DND-41 (cell line): ENCODE data around the gene STK4.

Experiments used
- ATAC-seq: fragments of 200-7000 bp; cut with Tn5 transposase; 3 replicates; pipeline ENCODE4 v1.9.1; 2021; ENCODE audit warnings: low read depth; ENCODE audit not compliant: insufficient read depth
- DNase-seq: peaks from one replicate; pipeline ENCODE4 v3.0.0-alpha.2; 2020
- H2AFZ ChIP-seq: 2 replicates; pipeline ENCODE4 v1.6.0; 2012; ENCODE audit warnings: low read depth, low read length
- H3K27ac ChIP-seq: 2 replicates; pipeline ENCODE4 v1.5.1; 2012; ENCODE audit warnings: low read length, inconsistent platforms
- H3K27me3 ChIP-seq: fragments of 200-600 bp; sonication (generic); 2 replicates; pipeline ENCODE4 v1.6.0; 2012; ENCODE audit warnings: low read length, mild to moderate bottlenecking, inconsistent platforms; ENCODE audit not compliant: insufficient read depth, poor library complexity
- H3K36me3 ChIP-seq: 2 replicates; pipeline ENCODE4 v1.5.1; 2012; ENCODE audit warnings: low read length, inconsistent platforms; ENCODE audit not compliant: insufficient read depth
- H3K4me1 ChIP-seq: 2 replicates; pipeline ENCODE4 v1.5.1; 2012; ENCODE audit warnings: mild to moderate bottlenecking, low read length; ENCODE audit not compliant: insufficient read depth
- H3K4me2 ChIP-seq: 2 replicates; pipeline ENCODE4 v1.6.0; 2012; ENCODE audit warnings: mild to moderate bottlenecking, moderate library complexity, low read length, inconsistent platforms; ENCODE audit not compliant: insufficient read depth
- H3K4me3 ChIP-seq, 2 experiments: fragments of 200-600 bp in 1 of 2; shearing (Covaris generic) in 1 of 2; 2 replicates each; pipeline ENCODE4 v1.5.1; 2012 to 2016; ENCODE audit warnings: inconsistent platforms in 2 of 2, low read length in 2 of 2, mild to moderate bottlenecking in 2 of 2, low read depth in 1 of 2, moderate library complexity in 1 of 2
- H3K79me2 ChIP-seq: 2 replicates; pipeline ENCODE4 v1.6.0; 2012; ENCODE audit warnings: low read length, inconsistent platforms; ENCODE audit not compliant: insufficient read depth
- H3K9ac ChIP-seq: 2 replicates; pipeline ENCODE4 v1.6.0; 2012; ENCODE audit warnings: low read depth, mild to moderate bottlenecking, inconsistent platforms, low read length, moderate library complexity
- H3K9me3 ChIP-seq: 2 replicates; pipeline ENCODE4 v1.5.1; 2012; ENCODE audit warnings: low read length, moderate library complexity, mild to moderate bottlenecking, inconsistent platforms; ENCODE audit not compliant: insufficient read depth, severe bottlenecking
- H4K20me1 ChIP-seq: 2 replicates; pipeline ENCODE4 v1.6.0; 2012; ENCODE audit warnings: low read length; ENCODE audit not compliant: insufficient read depth
- CTCF ChIP-seq: IDR thresholded peaks from 2 replicates; pipeline ENCODE4 v1.5.1; 2012; ENCODE audit warnings: borderline replicate concordance, low read length, moderate library complexity, mild to moderate bottlenecking; ENCODE audit not compliant: poor library complexity, severe bottlenecking; ENCODE audit errors: extremely low read depth
- EZH2 ChIP-seq: IDR thresholded peaks from 3 replicates; pipeline ENCODE4 v1.6.1; 2012; ENCODE audit warnings: borderline replicate concordance, low read depth, mild to moderate bottlenecking, moderate library complexity, low read length, inconsistent platforms; ENCODE audit not compliant: severe bottlenecking

STK4 gene

DNA sequence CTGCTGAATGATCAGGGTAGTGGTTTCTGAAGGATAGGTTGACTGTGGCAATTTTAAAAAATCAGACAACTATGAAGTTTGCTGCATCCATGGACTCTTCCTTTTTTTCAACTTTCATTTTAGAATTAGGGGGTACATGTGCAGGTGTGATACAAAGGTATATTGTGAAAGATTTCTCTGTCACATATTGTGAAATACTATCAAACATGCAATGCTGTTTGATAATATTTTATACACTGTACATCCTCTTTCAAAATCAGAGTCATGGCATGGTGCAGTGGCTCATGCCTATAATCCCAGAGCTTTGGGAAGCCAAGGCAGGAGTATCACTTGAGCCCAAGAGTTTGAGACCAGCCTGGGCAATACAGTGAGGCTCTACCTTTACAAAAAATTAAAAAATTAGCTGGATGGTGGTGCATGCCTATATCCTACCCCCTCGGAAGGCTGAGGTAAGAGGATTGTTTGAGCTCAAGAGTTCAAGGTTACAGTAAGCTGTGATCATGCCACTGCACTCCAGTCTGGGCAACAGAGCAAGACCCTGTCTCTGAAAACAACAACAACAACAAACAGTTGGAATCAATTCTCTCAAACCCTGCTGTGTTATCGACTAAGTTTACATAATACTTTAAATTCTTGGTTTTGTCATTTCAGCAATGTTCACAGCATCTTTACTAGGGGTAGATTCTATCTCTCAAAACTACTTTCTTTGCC is 153.4 kb downstream of the STK4 start:
- no peak for DNase-seq
- Histone ChIP-seq H3K4me1 (no peaks in the 10 kb centered on the region), H3K27me3 (peaks cover 11% of the 10 kb centered on the region), H3K9me3 (no peaks in the 10 kb centered on the region), H3K79me2 (no peaks in the 10 kb centered on the region), H3K9ac (no peak overlapping the region), H3K36me3 (no peaks in the 10 kb centered on the region), H3K27ac (no peak overlapping the region), H3K4me2 (no peak overlapping the region), H4K20me1 (no peaks in the 10 kb centered on the region), H3K4me3 (no peak overlapping the region), H2AFZ (no peak overlapping the region)
- no peak for TF ChIP-seq EZH2
- TF ChIP-seq CTCF, result no peak
- ATAC-seq, result no peak

- Histone ChIP-seq H3K4me1 (no peaks in the 10 kb centered on the region), H3K36me3 (no peaks in the 10 kb centered on the region), H3K79me2 (no peaks in the 10 kb centered on the region), H3K9me3 (no peaks in the 10 kb centered on the region), H3K9ac (no peak overlapping the region), H2AFZ (no peak overlapping the region), H3K4me2 (no peak overlapping the region), H4K20me1 (no peaks in the 10 kb centered on the region), H3K27ac (no peak overlapping the region), H3K27me3 (peaks cover 21% of the 10 kb centered on the region), H3K4me3 (no peak overlapping the region)
- DNase-seq (no peak), ATAC-seq (no peak)
- TF ChIP-seq EZH2, result no peak
- no peak for TF ChIP-seq CTCF
Measured at GRCh38 chr20:45121388-45121787, 155.1 kb downstream of the STK4 start.

DNA sequence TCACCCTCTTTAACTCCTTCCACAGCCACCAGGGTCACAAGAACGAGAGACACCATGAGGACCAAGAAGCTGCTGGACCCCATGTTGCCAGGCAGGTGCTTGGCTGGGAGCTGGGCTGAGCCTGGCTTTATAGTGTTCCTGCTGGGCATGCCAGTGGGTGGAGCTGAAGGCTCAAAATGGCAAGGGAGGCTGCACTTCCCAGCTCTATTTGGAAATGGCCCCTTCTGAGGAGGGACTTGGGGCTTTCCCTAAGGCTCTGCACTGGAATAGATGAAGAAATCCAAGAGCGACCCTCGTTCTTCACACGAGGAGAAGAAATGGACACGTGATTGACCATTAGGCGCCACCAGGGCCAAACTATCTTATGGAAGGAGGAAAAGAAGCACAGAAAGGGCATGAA is 158.1 kb downstream of the STK4 start, which contains the start of gene WFDC12:
WFDC12 (minus strand) TSS at position 101 of the 400 bp plus-strand sequence; CDS start at position 83, 18 bp downstream.
- no peak for TF ChIP-seq EZH2
- TF ChIP-seq CTCF, result no peak
- H4K20me1 ChIP-seq, result no peaks in the 10 kb centered on the region
- ATAC-seq (no peak), DNase-seq (no peak)
- no peaks in the 10 kb centered on the region for H3K36me3 ChIP-seq
- H3K4me1 ChIP-seq, result no peaks in the 10 kb centered on the region
- H3K4me3 ChIP-seq, result no peak within 1 kb of the TSS
- H3K9me3 ChIP-seq, result no peaks in the 10 kb centered on the region
- no peak within 1 kb of the TSS for H3K27ac ChIP-seq
- no peak within 1 kb of the TSS for H3K9ac ChIP-seq
- no peak within 1 kb of the TSS for H2AFZ ChIP-seq
- no peak within 1 kb of the TSS for H3K4me2 ChIP-seq
- H3K27me3 ChIP-seq, result peaks cover 24% of the 10 kb centered on the region
- no peaks in the 10 kb centered on the region for H3K79me2 ChIP-seq

- no peaks in the 10 kb centered on the region for H3K36me3 ChIP-seq
- no peak overlapping the region for H3K4me2 ChIP-seq
- no peaks in the 10 kb centered on the region for H3K9me3 ChIP-seq
- H3K79me2 ChIP-seq, result no peaks in the 10 kb centered on the region
- H3K9ac ChIP-seq, result no peak overlapping the region
- H2AFZ ChIP-seq, result no peak overlapping the region
- H3K4me1 ChIP-seq, result no peaks in the 10 kb centered on the region
- H4K20me1 ChIP-seq, result no peaks in the 10 kb centered on the region
- no peak overlapping the region for H3K27ac ChIP-seq
- TF ChIP-seq EZH2 (no peak), CTCF (no peak)
- DNase-seq (no peak), ATAC-seq (no peak)
- H3K27me3 ChIP-seq, result peaks cover 20% of the 10 kb centered on the region
- no peak overlapping the region for H3K4me3 ChIP-seq
Measured at GRCh38 chr20:45128099-45128498, 161.8 kb downstream of the STK4 start.
